GM23338 (cell line): ENCODE results near the gene NFATC3. TPM values are rescaled to one million over a fixed set of nuclear protein-coding genes. Genes with fewer than 3 reads are reported as not detected.

ENCODE experiments used
- ATAC-seq: fragments of 200-7000 bp; cut with Tn5 transposase; 3 replicates; pipeline ENCODE4 v1.9.1; 2020
- DNase-seq: peaks from one replicate; pipeline ENCODE4 v3.0.0-alpha.2; 2015; ENCODE audit warnings: low spot score
- H2AFZ ChIP-seq: fragments of 200-600 bp; sonication (generic); 2 replicates; pipeline ENCODE4 v1.8.0; 2016; ENCODE audit warnings: antibody characterized with exemption, mild to moderate bottlenecking, moderate library complexity
- H3F3A ChIP-seq: fragments of 200-600 bp; sonication (generic); replicated peaks from 2 replicates; pipeline ENCODE4 v1.8.0; 2017; ENCODE audit warnings: antibody characterized with exemption, mixed run types, low read depth
- H3K27ac ChIP-seq: fragments of 200-600 bp; sonication (generic); 2 replicates; pipeline ENCODE4 v1.6.1; 2016; ENCODE audit warnings: low read depth
- H3K27me3 ChIP-seq: fragments of 200-600 bp; sonication (generic); 2 replicates; pipeline ENCODE4 v1.8.0; 2016; ENCODE audit warnings: mild to moderate bottlenecking, mixed run types, moderate library complexity; ENCODE audit not compliant: insufficient read depth
- H3K36me3 ChIP-seq: fragments of 200-600 bp; sonication (generic); 2 replicates; pipeline ENCODE4 v1.8.0; 2016; ENCODE audit warnings: mild to moderate bottlenecking; ENCODE audit not compliant: insufficient read depth
- H3K4me1 ChIP-seq: fragments of 200-600 bp; sonication (generic); 2 replicates; pipeline ENCODE4 v1.8.0; 2016; ENCODE audit warnings: mild to moderate bottlenecking, moderate library complexity; ENCODE audit not compliant: insufficient read depth
- H3K4me2 ChIP-seq: fragments of 200-600 bp; sonication (generic); 2 replicates; pipeline ENCODE4 v1.7.1; 2017; ENCODE audit warnings: mixed run types
- H3K4me3 ChIP-seq: fragments of 200-600 bp; sonication (generic); 2 replicates; pipeline ENCODE4 v1.6.1; 2016; ENCODE audit warnings: mixed run types
- H3K79me2 ChIP-seq: fragments of 200-600 bp; sonication (generic); replicated peaks from 2 replicates; pipeline ENCODE4 v1.8.0; 2017; ENCODE audit warnings: mild to moderate bottlenecking; ENCODE audit not compliant: insufficient read depth
- H3K9me2 ChIP-seq: fragments of 200-600 bp; sonication (generic); 2 replicates; pipeline ENCODE4 v1.8.0; 2017; ENCODE audit not compliant: insufficient read depth
- H4K20me1 ChIP-seq: fragments of 200-600 bp; sonication (generic); replicated peaks from 2 replicates; pipeline ENCODE4 v1.8.0; 2017; ENCODE audit warnings: mild to moderate bottlenecking; ENCODE audit not compliant: insufficient read depth
- H3K27ac Mint-ChIP-seq: 2 replicates; pipeline ENCODE4 v1.8.0; 2020; ENCODE audit warnings: inconsistent platforms, mild to moderate bottlenecking, moderate library complexity, mixed read lengths
- H3K27me3 Mint-ChIP-seq: 3 replicates; pipeline ENCODE4 v1.8.0; 2022; ENCODE audit warnings: low read depth, mild to moderate bottlenecking, moderate library complexity, mixed read lengths, inconsistent platforms; ENCODE audit not compliant: insufficient read depth, poor library complexity
- H3K36me3 Mint-ChIP-seq: 3 replicates; pipeline ENCODE4 v1.8.0; 2021; ENCODE audit warnings: low read depth, mild to moderate bottlenecking, inconsistent platforms, moderate library complexity, mixed read lengths
- H3K4me1 Mint-ChIP-seq: 3 replicates; pipeline ENCODE4 v1.8.0; 2020; ENCODE audit warnings: mild to moderate bottlenecking, inconsistent platforms, mixed read lengths
- H3K4me3 Mint-ChIP-seq: 3 replicates; pipeline ENCODE4 v1.8.0; 2021; ENCODE audit warnings: moderate library complexity, mild to moderate bottlenecking, inconsistent platforms, mixed read lengths
- H3K9me3 Mint-ChIP-seq: 3 replicates; pipeline ENCODE4 v1.8.0; 2020; ENCODE audit warnings: moderate library complexity, mild to moderate bottlenecking, inconsistent platforms, mixed read lengths
- CREB1 ChIP-seq: fragments of 250-450 bp; sonication (Bioruptor Pico); IDR thresholded peaks from 2 replicates; pipeline ENCODE4 v1.5.0; 2020; ENCODE audit warnings: low read depth, mild to moderate bottlenecking, moderate library complexity
- EZH2 ChIP-seq: fragments of 200-600 bp; sonication (generic); IDR thresholded peaks from one replicate; pipeline ENCODE4 v1.8.0; 2017; ENCODE audit warnings: antibody characterized with exemption, mild to moderate bottlenecking, low read depth; ENCODE audit not compliant: unreplicated experiment
- JUNB ChIP-seq: IDR thresholded peaks from one replicate; pipeline ENCODE4 v1.6.1; 2016; ENCODE audit warnings: antibody characterized with exemption; ENCODE audit not compliant: unreplicated experiment
- NANOG ChIP-seq: IDR thresholded peaks from 2 replicates; pipeline ENCODE4 v1.6.1; 2016; ENCODE audit warnings: antibody characterized with exemption, borderline replicate concordance
- POLR2AphosphoS5 ChIP-seq: IDR thresholded peaks from 2 replicates; pipeline ENCODE4 v1.6.1; 2016; ENCODE audit warnings: antibody characterized with exemption, low read depth
- STAT1 ChIP-seq: IDR thresholded peaks from one replicate; pipeline ENCODE4 v1.6.1; 2016; ENCODE audit warnings: antibody characterized with exemption; ENCODE audit not compliant: unreplicated experiment
- polyA plus RNA-seq: library from polyadenylated mRNA; unstranded; fragments of >200 nt; fragmentation: Nextera tagmentation; extraction: Ambion mirVana; gene quantifications from 2 replicates; pipeline ENCODE4 v1.2.1, GENCODE V29; 2016
- total RNA-seq: library from RNA; depleted of rRNA; stranded (reverse); fragments of >200 nt; shearing (Covaris generic); gene quantifications from 2 replicates; pipeline ENCODE4 v1.2.3, GENCODE V29; 2014
- TF ChIP-seq, protein P1 (sequence below): IDR thresholded peaks from 2 replicates; pipeline ENCODE4 v1.6.1; 2016; ENCODE audit warnings: antibody characterized with exemption
- TF ChIP-seq, protein P2 (sequence below), 2 experiments: fragments of 200-600 bp in 1 of 2; sonication (generic) in 1 of 2; conservative IDR thresholded peaks; 2 replicates each; pipeline versions ENCODE4 v1.5.1 to v1.6.1; 2016 to 2017; ENCODE audit warnings: antibody characterized with exemption in 2 of 2, low read depth in 2 of 2, mild to moderate bottlenecking in 2 of 2, moderate library complexity in 1 of 2

The NFATC3 gene
- total and polyA plus RNA-seq, 2 experiments from 2014 or later: 9.2 to 40.9 TPM

DNA sequence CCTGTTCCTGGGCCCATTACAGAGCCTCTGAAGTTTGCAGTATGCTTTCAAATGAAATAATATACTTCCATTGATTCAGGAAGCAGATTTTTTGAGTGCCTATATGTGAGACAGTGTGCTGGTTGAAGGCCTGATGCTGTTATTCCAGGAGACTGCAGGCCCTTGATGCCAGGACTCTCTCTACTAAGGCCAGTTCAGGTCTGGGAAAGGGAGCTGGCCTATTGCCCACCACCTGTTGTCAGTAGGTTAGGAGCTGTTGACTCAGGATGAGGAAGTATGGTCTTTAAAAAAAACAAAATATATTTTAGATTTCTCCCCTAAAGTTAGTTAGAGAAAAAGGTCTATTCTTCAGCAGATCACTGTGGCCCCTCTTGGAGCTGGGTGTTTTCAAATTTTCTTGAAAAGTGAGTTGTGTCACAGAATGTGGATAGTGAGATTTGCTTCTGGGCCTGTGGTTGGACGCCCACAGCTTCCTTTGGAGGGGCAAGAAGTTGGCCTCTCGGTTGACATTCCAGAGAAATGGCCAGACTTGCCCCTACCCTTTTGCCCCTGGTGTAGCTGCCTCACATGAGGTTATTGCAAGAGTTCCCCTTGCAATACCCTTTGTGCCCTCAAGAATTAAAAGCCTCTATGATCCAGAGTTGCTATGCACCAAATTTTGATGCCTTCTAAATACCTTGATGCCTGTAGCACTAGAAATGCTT is 142.8 kb downstream of the NFATC3 start:
- no peaks in the 10 kb centered on the region for H3K27me3 ChIP-seq
- no peak for ATAC-seq
- Mint-ChIP-seq H3K27me3 (peaks cover 4% of the 10 kb centered on the region), H3K36me3 (peaks cover 43% of the 10 kb centered on the region), H3K4me1 (peaks cover 4% of the 10 kb centered on the region; the same call in 2 of the 3 replicates), H3K9me3 (no peaks in the 10 kb centered on the region), H3K27ac (no peak overlapping the region), H3K4me3 (no peak overlapping the region)
- H3K4me1 ChIP-seq: no peaks in the 10 kb centered on the region
- no peak overlapping the region for H2AFZ ChIP-seq
- no peak for DNase-seq
- H3K4me3 ChIP-seq: no peak overlapping the region
- peaks cover 5% of the 10 kb centered on the region for H4K20me1 ChIP-seq
- TF ChIP-seq CREB1 (CRISPR knock-in tag) (no peak), POLR2AphosphoS5 (0 out of 2 replicates have a peak, but pooled peaks have one; percentile 2)
- peaks cover 9% of the 10 kb centered on the region; the same call in 1 of the 2 replicates for H3F3A ChIP-seq
- peaks cover 4% of the 10 kb centered on the region; the same call in 1 of the 2 replicates for H3K79me2 ChIP-seq
- H3K36me3 ChIP-seq: peaks cover 7% of the 10 kb centered on the region; the same call in 1 of the 2 replicates
- H3K9me2 ChIP-seq: no peaks in the 10 kb centered on the region
- no peak overlapping the region for H3K4me2 ChIP-seq
- peak overlapping the region; percentile 48; the same call in 1 of the 2 replicates for H3K27ac ChIP-seq

DNA sequence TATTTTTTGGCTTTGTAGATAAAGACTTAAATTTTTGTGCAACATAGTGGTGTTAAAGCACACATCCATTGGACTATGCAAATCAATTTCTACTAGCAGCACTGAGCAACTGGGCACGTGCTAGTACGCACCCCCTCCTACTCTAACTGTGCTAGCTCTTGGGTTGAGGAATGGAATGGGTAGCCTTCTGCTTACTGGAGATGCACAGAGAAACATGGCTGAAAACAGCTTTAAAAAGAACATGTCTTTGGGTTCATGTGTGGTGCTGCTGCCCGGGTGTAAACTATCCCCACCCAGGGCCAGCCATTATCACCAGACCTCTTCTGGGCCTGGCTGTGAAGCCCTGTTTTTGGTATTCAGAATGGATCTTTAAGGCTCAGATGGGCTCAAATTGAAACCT is 143.5 kb downstream of the NFATC3 start:
- no peak overlapping the region for H3K27ac Mint-ChIP-seq
- Histone ChIP-seq H3K4me3 (no peak overlapping the region), H3K79me2 (peaks cover 11% of the 10 kb centered on the region), H2AFZ (no peak overlapping the region), H3F3A (peaks cover 9% of the 10 kb centered on the region), H3K36me3 (peaks cover 8% of the 10 kb centered on the region; the same call in 1 of the 2 replicates), H3K27ac (peak overlapping the region; percentile 7; the same call in 1 of the 2 replicates), H4K20me1 (peaks cover 12% of the 10 kb centered on the region), H3K4me1 (peaks cover 3% of the 10 kb centered on the region), H3K9me2 (no peaks in the 10 kb centered on the region), H3K27me3 (no peaks in the 10 kb centered on the region), H3K4me2 (no peak overlapping the region)
- H3K9me3 Mint-ChIP-seq: no peaks in the 10 kb centered on the region
- ATAC-seq (no peak), DNase-seq (no peak)
- peaks cover 10% of the 10 kb centered on the region; the same call in 2 of the 3 replicates for H3K4me1 Mint-ChIP-seq
- H3K4me3 Mint-ChIP-seq: no peak overlapping the region
- H3K36me3 Mint-ChIP-seq: peaks cover 46% of the 10 kb centered on the region
- TF ChIP-seq JUNB (no peak), NANOG (no peak), EZH2 (no peak), POLR2AphosphoS5 (no peak), STAT1 (no peak)
- TF ChIP-seq, protein P1, sequence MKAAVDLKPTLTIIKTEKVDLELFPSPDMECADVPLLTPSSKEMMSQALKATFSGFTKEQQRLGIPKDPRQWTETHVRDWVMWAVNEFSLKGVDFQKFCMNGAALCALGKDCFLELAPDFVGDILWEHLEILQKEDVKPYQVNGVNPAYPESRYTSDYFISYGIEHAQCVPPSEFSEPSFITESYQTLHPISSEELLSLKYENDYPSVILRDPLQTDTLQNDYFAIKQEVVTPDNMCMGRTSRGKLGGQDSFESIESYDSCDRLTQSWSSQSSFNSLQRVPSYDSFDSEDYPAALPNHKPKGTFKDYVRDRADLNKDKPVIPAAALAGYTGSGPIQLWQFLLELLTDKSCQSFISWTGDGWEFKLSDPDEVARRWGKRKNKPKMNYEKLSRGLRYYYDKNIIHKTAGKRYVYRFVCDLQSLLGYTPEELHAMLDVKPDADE: no peak
- TF ChIP-seq, protein P2, sequence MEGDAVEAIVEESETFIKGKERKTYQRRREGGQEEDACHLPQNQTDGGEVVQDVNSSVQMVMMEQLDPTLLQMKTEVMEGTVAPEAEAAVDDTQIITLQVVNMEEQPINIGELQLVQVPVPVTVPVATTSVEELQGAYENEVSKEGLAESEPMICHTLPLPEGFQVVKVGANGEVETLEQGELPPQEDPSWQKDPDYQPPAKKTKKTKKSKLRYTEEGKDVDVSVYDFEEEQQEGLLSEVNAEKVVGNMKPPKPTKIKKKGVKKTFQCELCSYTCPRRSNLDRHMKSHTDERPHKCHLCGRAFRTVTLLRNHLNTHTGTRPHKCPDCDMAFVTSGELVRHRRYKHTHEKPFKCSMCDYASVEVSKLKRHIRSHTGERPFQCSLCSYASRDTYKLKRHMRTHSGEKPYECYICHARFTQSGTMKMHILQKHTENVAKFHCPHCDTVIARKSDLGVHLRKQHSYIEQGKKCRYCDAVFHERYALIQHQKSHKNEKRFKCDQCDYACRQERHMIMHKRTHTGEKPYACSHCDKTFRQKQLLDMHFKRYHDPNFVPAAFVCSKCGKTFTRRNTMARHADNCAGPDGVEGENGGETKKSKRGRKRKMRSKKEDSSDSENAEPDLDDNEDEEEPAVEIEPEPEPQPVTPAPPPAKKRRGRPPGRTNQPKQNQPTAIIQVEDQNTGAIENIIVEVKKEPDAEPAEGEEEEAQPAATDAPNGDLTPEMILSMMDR (conservative IDR thresholded peaks at IDR 0.05; ENCODE audit: low read depth in 2 of 2): no peak
- peaks cover 4% of the 10 kb centered on the region for H3K27me3 Mint-ChIP-seq
